Cardiac fibroblast (primary cell): Measurements from ENCODE around the gene ACTRT2.

ENCODE experiments used
- DNase-seq, 2 donors: peaks; one replicate each; pipeline versions ENCODE4 v3.0.0 to v3.0.0-alpha.2; 2010; ENCODE audit warnings: low read depth in 2 of 2
- H3K4me3 ChIP-seq, 2 donors: replicated peaks in 1 of 2; 1 replicate in 1 of 2; 2 replicates in 1 of 2; pipeline ENCODE4 v1.5.1; 2011; ENCODE audit warnings: low read depth in 2 of 2, low read length in 2 of 2, mild to moderate bottlenecking in 2 of 2, moderate library complexity in 1 of 2
- CTCF ChIP-seq: IDR thresholded peaks from one replicate; pipeline ENCODE4 v1.5.1; 2011; ENCODE audit warnings: low read depth, mild to moderate bottlenecking, low read length, inconsistent platforms

The ACTRT2 gene

GRCh38 chr1:2984399-2985061 lies 36.7 kb upstream of the ACTRT2 start:
- no peak for TF ChIP-seq CTCF
- no peak for DNase-seq

GRCh38 chr1:2985067-2985561 lies 36.2 kb upstream of the ACTRT2 start:
- no peak overlapping the region for H3K4me3 ChIP-seq
- DNase-seq: no peak
- TF ChIP-seq CTCF: no peak

More at GRCh38 chr1:2984399-2985061, 36.7 kb upstream of the ACTRT2 start:
- no peak overlapping the region for H3K4me3 ChIP-seq

GRCh38 chr1:2985694-2986548 lies 35.3 kb upstream of the ACTRT2 start:
- no peak for TF ChIP-seq CTCF
- DNase-seq: no peak

GRCh38 chr1:2986549-2987305 lies 34.5 kb upstream of the ACTRT2 start:
- no peak for DNase-seq
- TF ChIP-seq CTCF: no peak
- no peak overlapping the region for H3K4me3 ChIP-seq

More at GRCh38 chr1:2985694-2986548, 35.3 kb upstream of the ACTRT2 start:
- no peak overlapping the region for H3K4me3 ChIP-seq

- no peak for DNase-seq
- no peak overlapping the region for H3K4me3 ChIP-seq
- no peak for TF ChIP-seq CTCF
Measured at GRCh38 chr1:2987773-2988172, 33.5 kb upstream of the ACTRT2 start.

GRCh38 chr1:2988256-2988655 lies 33.0 kb upstream of the ACTRT2 start:
- no peak for TF ChIP-seq CTCF
- DNase-seq: no peak
- H3K4me3 ChIP-seq: no peak overlapping the region
